K562 (cell line): ENCODE results near the gene APC. TPM values are rescaled to one million over a fixed set of nuclear protein-coding genes. Genes with fewer than 3 reads are reported as not detected.
"Not testable (repeated sequence)": the region's sequence is repeated elsewhere in the genome, so short reads cannot be mapped to it uniquely, and the experiment has no call there.

ENCODE experiments used
- ATAC-seq: fragments of 200-7000 bp; cut with Tn5 transposase; 3 replicates; pipeline ENCODE4 v1.9.1; 2020; ENCODE audit warnings: moderate library complexity
- BruUV-seq: library from RNA; stranded (reverse); fragments of 400-500 nt; replicated peaks from 2 replicates; lab custom pipeline; 2021; lab: Mats Ljungman, UMichigan
- CTCF ChIA-PET: fragments of 300-600 bp; formaldehyde crosslinking; extraction: SDS; loops from one replicate; lab custom pipeline; 2021; ENCODE audit warnings: low intra/inter-chr PET ratio; lab: Yijun Ruan, JAX
- POLR2A ChIA-PET: fragments of 300-600, 350-650 bp; sonication (Branson Sonifier 250); formaldehyde crosslinking; extraction: SDS; loops from one replicate; lab custom pipeline; 2021; ENCODE audit warnings: antibody characterized with exemption, inconsistent platforms; lab: Yijun Ruan, JAX
- DNase-seq, 4 experiments: peaks; one replicate each; pipeline versions ENCODE4 v3.0.0 to v3.0.0-alpha.2; 2011 to 2018; ENCODE audit warnings: low spot score in 3 of 4, mixed read lengths in 3 of 4; ENCODE audit errors: extremely low read depth in 1 of 4
- FAIRE-seq: peaks from 2 replicates; lab custom pipeline; 2011; peaks lifted over from hg19 to GRCh38; lab: Jason Lieb, UNC
- H2AFZ ChIP-seq: 2 replicates; pipeline ENCODE4 v1.6.0; 2011; ENCODE audit warnings: low read depth, low read length, control low read depth, inconsistent platforms
- H3K27ac ChIP-seq: fragments of 200-600 bp; 3 replicates; pipeline ENCODE4 v1.8.0; 2011; ENCODE audit warnings: low read depth, mild to moderate bottlenecking, control low read depth, inconsistent platforms, low read length, moderate library complexity, mixed read lengths; ENCODE audit errors: extremely low read depth
- H3K27me3 ChIP-seq, 2 experiments: fragments of 300-600 bp in 1 of 2; 2 replicates in 1 of 2; 3 replicates in 1 of 2; pipeline versions ENCODE4 v1.6.0 to v1.8.0; 2011; ENCODE audit warnings: inconsistent platforms in 2 of 2, low read length in 2 of 2, mild to moderate bottlenecking in 1 of 2, mixed read lengths in 1 of 2, moderate library complexity in 1 of 2; ENCODE audit not compliant: control insufficient read depth in 2 of 2, insufficient read depth in 2 of 2
- H3K36me3 ChIP-seq: fragments of 300-600 bp; 3 replicates; pipeline ENCODE4 v1.8.0; 2011; ENCODE audit warnings: mild to moderate bottlenecking, low read length, inconsistent platforms; ENCODE audit not compliant: control insufficient read depth, insufficient read depth
- H3K4me1 ChIP-seq, 2 experiments: fragments of 200-600 bp in 1 of 2; replicated peaks in 1 of 2; 2 replicates in 1 of 2; 3 replicates in 1 of 2; pipeline versions ENCODE4 v1.5.1 to v1.8.0; 2011; ENCODE audit warnings: inconsistent platforms in 2 of 2, low read length in 2 of 2, mild to moderate bottlenecking in 1 of 2, mixed read lengths in 1 of 2, moderate library complexity in 1 of 2; ENCODE audit not compliant: control insufficient read depth in 2 of 2, insufficient read depth in 2 of 2
- H3K4me2 ChIP-seq: 2 replicates; pipeline ENCODE4 v1.6.1; 2011; ENCODE audit warnings: low read length, control low read depth, inconsistent platforms, mixed read lengths; ENCODE audit not compliant: insufficient read depth
- H3K4me3 ChIP-seq: fragments of 200-600 bp; sonication (generic), shearing (Covaris generic); 2 replicates; pipeline ENCODE4 v1.5.1; 2016; ENCODE audit warnings: control low read depth, inconsistent platforms
- H3K79me2 ChIP-seq: fragments of 200-600 bp; 3 replicates; pipeline ENCODE4 v1.8.0; 2011; ENCODE audit warnings: low read length, inconsistent platforms; ENCODE audit not compliant: control insufficient read depth, insufficient read depth
- H3K9ac ChIP-seq, 2 experiments: 2 replicates each; pipeline versions ENCODE4 v1.6.0 to v1.6.1; 2011; ENCODE audit warnings: low read depth in 2 of 2, low read length in 2 of 2, control low read depth in 1 of 2, inconsistent platforms in 1 of 2, mild to moderate bottlenecking in 1 of 2, mixed read lengths in 1 of 2; ENCODE audit not compliant: insufficient read depth in 1 of 2
- H3K9me1 ChIP-seq: one replicate; pipeline ENCODE4 v1.6.0; 2011; ENCODE audit warnings: inconsistent platforms, mild to moderate bottlenecking, low read length, moderate library complexity; ENCODE audit not compliant: control insufficient read depth, insufficient read depth
- H3K9me3 ChIP-seq: replicated peaks from 2 replicates; pipeline ENCODE4 v1.5.1; 2011; ENCODE audit warnings: low read depth, low read length, inconsistent platforms; ENCODE audit not compliant: control insufficient read depth, insufficient read depth
- H4K20me1 ChIP-seq: replicated peaks from 2 replicates; pipeline ENCODE4 v1.6.1; 2011; ENCODE audit warnings: low read length, inconsistent platforms, mixed read lengths; ENCODE audit not compliant: control insufficient read depth, insufficient read depth
- KAT8 ChIP-seq: fragments of 450-650 bp; IDR thresholded peaks from 2 replicates; pipeline ENCODE4 v1.6.1; 2016; ENCODE audit warnings: low read depth, mild to moderate bottlenecking
- NR4A1 ChIP-seq, 2 experiments: fragments of 250-450 bp in 1 of 2; fragments of 450-650 bp in 1 of 2; sonication (Bioruptor Pico) in 1 of 2; IDR thresholded peaks; 2 replicates each; pipeline versions ENCODE4 v1.4.0 to v1.6.1; 2016 to 2020; ENCODE audit warnings: mild to moderate bottlenecking in 2 of 2, missing compliant biosample characterization in 1 of 2, missing genetic modification characterization in 1 of 2, moderate library complexity in 1 of 2
- ZBTB7A ChIP-seq: IDR thresholded peaks from 2 replicates; pipeline ENCODE4 v1.6.1; 2011; ENCODE audit warnings: low read depth, mild to moderate bottlenecking, low read length, moderate library complexity, borderline replicate concordance; ENCODE audit not compliant: control insufficient read depth
- ZNF57 ChIP-seq: fragments of 450-650 bp; formaldehyde crosslinking; IDR thresholded peaks from 2 replicates; pipeline ENCODE4 v1.4.0; 2020; ENCODE audit warnings: mild to moderate bottlenecking, moderate library complexity
- ZNF778 ChIP-seq: fragments of 450-650 bp; formaldehyde crosslinking; IDR thresholded peaks from 2 replicates; pipeline ENCODE4 v1.4.0; 2020; ENCODE audit warnings: mild to moderate bottlenecking, moderate library complexity
- WGBS: fragments of 100-300 bp; shearing (Covaris generic); methylation state at CpG from one replicate; pipeline ENCODE4 v1.1.6; 2016; ENCODE audit warnings: low coverage, mixed read lengths; ENCODE audit not compliant: insufficient coverage; ENCODE audit errors: missing lambda C conversion rate; 5-methylcytosine and 5-hydroxymethylcytosine counted together
- in situ Hi-C: fragments of 300-500 bp; cut with MboI; formaldehyde crosslinking; loops from 4 replicates; pipeline ENCODE4 v1.15.0; 2018; ENCODE audit warnings: inconsistent platforms, mixed read lengths
- intact Hi-C: fragments of 100-400 bp; cut with micrococcal nuclease; formaldehyde crosslinking; loops from 2 replicates; pipeline ENCODE4 v1.14.2; 2022
- polyA plus RNA-seq, 8 experiments: library from polyadenylated mRNA; depleted of rRNA in 4 of 8; stranded (reverse) in 5 of 8; unstranded in 3 of 8; fragments of >200 nt; fragmentation: Nextera tagmentation in 2 of 8; fragmentation: Illumina TruSeq in 1 of 8; extraction: Ambion mirVana in 2 of 8; extraction: Trizol in 1 of 8; gene quantifications; 2 replicates each; pipeline versions ENCODE4 v1.2.1 to v1.2.3, GENCODE V29; 2011 to 2014; ENCODE audit warnings: inconsistent platforms in 1 of 8, missing spikeins in 1 of 8
- total RNA-seq, 7 experiments: library from RNA; depleted of rRNA in 6 of 7; stranded (reverse); fragments of >200 nt in 6 of 7; fragmentation: Illumina TruSeq in 2 of 7; extraction: Trizol in 2 of 7; gene quantifications; 2 replicates each; pipeline versions ENCODE4 v1.2.1 to v1.2.3, GENCODE V29; 2011 to 2021; ENCODE audit warnings: low replicate concordance in 1 of 7
- TF ChIP-seq, protein P1 (sequence below), 2 experiments: fragments of 450-650 bp in 1 of 2; sonication (generic) in 1 of 2; formaldehyde crosslinking; conservative IDR thresholded peaks; 2 replicates each; pipeline versions ENCODE4 v1.4.0 to v1.8.1; 2020 to 2022; ENCODE audit warnings: mild to moderate bottlenecking in 1 of 2, missing genetic modification reagents in 1 of 2

The APC gene
- total and polyA plus RNA-seq, 9 of the 15 experiments (the other 6 are each of a cell fraction or from before 2014, with no cell fraction given) = 5.7 to 29.5 (median 15.4) TPM

DNA sequence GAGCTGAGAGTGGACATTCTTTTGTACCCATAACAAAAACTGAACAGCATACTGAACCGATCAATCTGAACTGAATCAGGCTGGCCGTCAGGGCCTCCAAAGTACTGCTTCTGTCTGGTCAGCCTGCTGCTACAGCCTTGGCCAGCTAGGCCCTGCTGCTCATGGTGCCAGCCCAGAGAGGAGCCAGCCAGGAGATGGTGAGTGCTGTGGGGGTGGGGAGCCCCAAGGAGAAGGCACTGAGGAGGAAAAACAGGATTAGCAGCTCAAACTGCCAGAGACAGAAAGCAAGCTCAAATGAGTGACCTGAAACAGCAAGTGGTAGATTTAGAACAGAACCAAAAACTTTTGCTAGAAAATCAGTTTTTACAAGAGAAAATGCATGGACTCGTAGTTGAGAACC is 147.3 kb downstream of the APC start:
- TF ChIP-seq ZNF57 (CRISPR knock-in tag) = no peak
- TF ChIP-seq ZBTB7A = no peak
- FAIRE-seq (no peak), ATAC-seq (no peak), DNase-seq (no peak)
- BruUV-seq = no TSS peak
- no peaks in the 10 kb centered on the region for H3K9me3 ChIP-seq
- H3K79me2 ChIP-seq = no peaks in the 10 kb centered on the region
- no peaks in the 10 kb centered on the region for H3K9me1 ChIP-seq
- H2AFZ ChIP-seq = no peak overlapping the region
- 87% methylated on average over 3 of the region's 3 CpGs for WGBS
- H3K27ac ChIP-seq = no peak overlapping the region
- H3K4me3 ChIP-seq = no peak overlapping the region
- CTCF ChIA-PET = no interaction called here
- no peak overlapping the region for H3K4me2 ChIP-seq
- intact Hi-C loops = no loop called here
- no peaks in the 10 kb centered on the region for H3K27me3 ChIP-seq
- POLR2A ChIA-PET = interaction anchor here (0.9 to 1.6 kb wide), 3 partner anchors 11 to 24 kb away, joined by 3 to 5 read pairs (median 3); partner anchors contain the start of gene SRP19
- in situ Hi-C loops = no loop called here
- no peak overlapping the region for H3K9ac ChIP-seq
- H4K20me1 ChIP-seq = no peaks in the 10 kb centered on the region
- H3K36me3 ChIP-seq = peaks cover 72% of the 10 kb centered on the region
- no peaks in the 10 kb centered on the region for H3K4me1 ChIP-seq

DNA sequence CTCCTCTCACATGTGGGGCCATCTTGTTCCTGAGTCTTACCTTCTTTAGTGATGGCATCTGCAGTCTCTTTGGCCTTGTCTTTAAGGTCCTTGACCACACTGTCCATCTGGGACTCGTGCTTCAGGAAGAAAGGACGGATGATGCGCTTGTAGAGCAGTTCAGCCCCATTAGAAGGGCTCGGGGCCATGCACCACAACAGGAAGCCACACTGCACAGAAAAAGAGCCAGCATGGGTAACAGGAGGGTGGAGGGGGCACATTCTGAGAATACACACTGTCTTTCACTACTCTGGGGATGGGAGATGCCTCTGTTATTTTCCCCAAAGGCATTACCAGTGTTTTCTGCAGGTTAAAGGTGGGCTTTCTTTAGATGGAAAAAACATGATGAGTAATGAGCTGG is 149.3 kb downstream of the APC start:
- no peak for DNase-seq
- H3K4me2 ChIP-seq = no peak overlapping the region
- 93% methylated on average over 4 of the region's 4 CpGs for WGBS
- no peaks in the 10 kb centered on the region for H3K4me1 ChIP-seq
- peaks cover 55% of the 10 kb centered on the region; the same call in 2 of the 3 replicates for H3K36me3 ChIP-seq
- no peak for FAIRE-seq
- no peak overlapping the region for H3K4me3 ChIP-seq
- no TSS peak for BruUV-seq
- intact Hi-C loops (no loop called here), in situ Hi-C loops (no loop called here)
- H3K27ac ChIP-seq = no peak overlapping the region
- H3K9me1 ChIP-seq = no peaks in the 10 kb centered on the region
- no peaks in the 10 kb centered on the region for H3K27me3 ChIP-seq
- CTCF ChIA-PET = no interaction called here
- no peaks in the 10 kb centered on the region for H4K20me1 ChIP-seq
- no peaks in the 10 kb centered on the region for H3K9me3 ChIP-seq
- POLR2A ChIA-PET = no interaction called here
- no peaks in the 10 kb centered on the region for H3K79me2 ChIP-seq
- TF ChIP-seq KAT8 = no peak
- TF ChIP-seq, protein P1, sequence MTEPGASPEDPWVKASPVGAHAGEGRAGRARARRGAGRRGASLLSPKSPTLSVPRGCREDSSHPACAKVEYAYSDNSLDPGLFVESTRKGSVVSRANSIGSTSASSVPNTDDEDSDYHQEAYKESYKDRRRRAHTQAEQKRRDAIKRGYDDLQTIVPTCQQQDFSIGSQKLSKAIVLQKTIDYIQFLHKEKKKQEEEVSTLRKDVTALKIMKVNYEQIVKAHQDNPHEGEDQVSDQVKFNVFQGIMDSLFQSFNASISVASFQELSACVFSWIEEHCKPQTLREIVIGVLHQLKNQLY (CRISPR knock-in tag; conservative IDR thresholded peaks at IDR 0.05) = no peak
- no peak for TF ChIP-seq NR4A1 (CRISPR knock-in tag; IDR thresholded peaks at IDR 0.05)
- no peak for TF ChIP-seq NR4A1 (tag; IDR thresholded peaks at IDR 0.05)
- no peak for TF ChIP-seq ZNF778
- TF ChIP-seq, all 486 proteins: peak for 0
- ATAC-seq = no peak
- Histone ChIP-seq H3K9ac (no peak overlapping the region), H2AFZ (no peak overlapping the region)

DNA sequence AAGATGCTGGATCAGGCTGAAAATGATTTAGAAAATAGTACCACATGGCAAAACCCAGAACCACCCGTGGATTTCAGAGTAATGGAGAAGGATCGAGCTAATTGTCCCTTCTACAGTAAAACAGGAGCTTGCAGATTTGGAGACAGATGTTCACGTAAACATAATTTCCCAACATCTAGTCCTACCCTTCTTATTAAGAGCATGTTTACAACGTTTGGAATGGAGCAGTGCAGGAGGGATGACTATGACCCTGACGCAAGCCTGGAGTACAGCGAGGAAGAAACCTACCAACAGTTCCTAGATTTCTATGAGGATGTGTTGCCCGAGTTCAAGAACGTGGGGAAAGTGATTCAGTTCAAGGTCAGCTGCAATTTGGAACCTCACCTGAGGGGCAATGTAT is 154.4 kb downstream of the APC start:
- POLR2A ChIA-PET, H3K27ac ChIP-seq, FAIRE-seq, CTCF ChIA-PET, H3K79me2 ChIP-seq, H3K9me1 ChIP-seq, H3K4me2 ChIP-seq, H4K20me1 ChIP-seq, H3K4me1 ChIP-seq, H2AFZ ChIP-seq, in situ Hi-C loops, intact Hi-C loops, BruUV-seq, H3K9me3 ChIP-seq, DNase-seq, H3K4me3 ChIP-seq, H3K27me3 ChIP-seq, H3K9ac ChIP-seq, ATAC-seq: not testable (repeated sequence)
- peaks cover 42% of the 10 kb centered on the region; the same call in 2 of the 3 replicates for H3K36me3 ChIP-seq
- WGBS = 72% methylated on average over 7 of the region's 8 CpGs
